ENCODE measurements around the gene UMPS. TPM values are rescaled to one million over a fixed set of nuclear protein-coding genes. Genes with fewer than 3 reads are reported as not detected.
"Not testable (repeated sequence)": the region's sequence is repeated elsewhere in the genome, so short reads cannot be mapped to it uniquely, and the experiment has no call there.

Gene UMPS
- total RNA-seq, 4 donors from 2014 or later = 13.4 to 19.9 (median 15.8) TPM

DNA sequence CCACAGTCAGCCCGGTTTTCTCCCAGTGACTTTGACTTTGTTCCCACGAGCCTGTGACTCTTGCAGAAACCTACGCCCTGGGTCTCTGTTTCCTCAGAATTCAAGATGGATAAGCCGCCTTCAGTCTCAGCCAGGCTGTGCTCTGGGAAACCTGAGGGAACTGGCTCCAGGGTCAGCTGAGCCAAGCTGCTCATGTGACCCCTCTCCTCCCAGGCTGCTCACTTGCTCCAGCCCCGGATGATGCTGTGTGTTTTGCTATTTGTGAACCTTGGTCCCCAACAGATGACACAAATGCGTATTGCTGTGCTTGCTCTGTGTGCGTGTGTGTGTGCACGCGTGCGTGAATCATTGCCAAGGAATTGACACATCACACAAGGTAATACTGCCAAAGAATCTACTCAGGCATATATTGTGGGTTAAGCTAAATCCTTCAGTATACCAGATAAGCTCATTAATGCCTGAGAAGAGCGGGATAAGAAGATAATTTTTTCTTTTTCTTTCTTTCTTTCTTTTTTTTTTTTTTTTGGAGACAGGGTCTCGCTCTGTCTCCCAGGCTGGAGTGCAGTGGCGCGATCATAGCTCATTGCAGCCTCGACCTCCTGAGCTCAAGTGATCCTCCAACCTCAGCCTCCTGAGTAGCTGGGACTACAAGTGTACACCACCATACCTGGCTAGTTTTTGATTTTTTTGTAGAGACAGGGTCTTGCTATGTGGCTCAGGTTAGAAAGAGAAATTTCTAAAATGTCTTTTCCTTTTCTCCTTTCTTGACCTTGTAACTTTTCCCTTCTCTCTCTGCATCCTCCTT lies 29.2 kb upstream of the UMPS start:
- intact Hi-C loops (cut with DNase I; ENCODE audit: low total_unique reads) = no loop called here
- TF ChIP-seq POLR2A (IDR thresholded peaks at IDR 0.05) = no peak
- TF ChIP-seq CTCF (IDR thresholded peaks at IDR 0.05) = no peak
- no peak overlapping the region for H3K4me3 ChIP-seq (ENCODE audit: low read depth, poor library complexity, severe bottlenecking)
- WGBS, 2 donors = 83 to 85% methylated on average over 15 of the region's 15 CpGs
- no peak for DNase-seq (ENCODE audit: low spot score in 2 of 2)

DNA sequence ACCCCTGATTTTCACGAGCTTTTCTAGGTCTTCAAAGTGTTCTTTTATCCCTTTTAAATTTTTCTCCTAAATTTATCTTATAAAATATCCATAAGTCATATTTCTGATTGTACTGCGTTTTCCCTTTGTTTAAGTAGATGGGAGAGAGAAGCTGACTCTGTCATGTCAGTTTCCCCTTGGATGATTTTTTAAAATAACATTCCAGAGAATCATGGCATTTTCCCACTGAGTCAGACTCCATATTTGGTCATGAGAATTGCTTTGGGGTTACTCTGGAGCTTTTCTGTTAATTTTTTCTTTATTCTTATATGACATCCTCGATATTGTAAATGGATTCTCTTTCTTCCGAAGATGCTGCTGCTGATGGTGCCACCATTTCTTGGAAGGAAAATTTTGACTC lies 28.6 kb upstream of the UMPS start:
- TF ChIP-seq POLR2A (IDR thresholded peaks at IDR 0.05) = no peak
- no peak for TF ChIP-seq CTCF (IDR thresholded peaks at IDR 0.05)
- DNase-seq (ENCODE audit: low spot score in 2 of 2) = no peak
- no peak overlapping the region for H3K4me3 ChIP-seq (ENCODE audit: low read depth, poor library complexity, severe bottlenecking)
- WGBS, 2 donors = 72 to 83% methylated on average over 4 of the region's 4 CpGs
- intact Hi-C loops (cut with DNase I; ENCODE audit: low total_unique reads) = no loop called here

- DNase-seq (ENCODE audit: low spot score in 2 of 2) = no peak
- H3K4me3 ChIP-seq (ENCODE audit: low read depth, poor library complexity, severe bottlenecking) = no peak overlapping the region
- 89 to 90% methylated on average over 7 of the region's 7 CpGs for WGBS, 2 donors
- TF ChIP-seq POLR2A (IDR thresholded peaks at IDR 0.05) (no peak), CTCF (IDR thresholded peaks at IDR 0.05) (no peak)
- intact Hi-C loops (cut with DNase I; ENCODE audit: low total_unique reads) = no loop called here
Observed at GRCh38 chr3:124702950-124703349, 27.3 kb upstream of the UMPS start.

DNA sequence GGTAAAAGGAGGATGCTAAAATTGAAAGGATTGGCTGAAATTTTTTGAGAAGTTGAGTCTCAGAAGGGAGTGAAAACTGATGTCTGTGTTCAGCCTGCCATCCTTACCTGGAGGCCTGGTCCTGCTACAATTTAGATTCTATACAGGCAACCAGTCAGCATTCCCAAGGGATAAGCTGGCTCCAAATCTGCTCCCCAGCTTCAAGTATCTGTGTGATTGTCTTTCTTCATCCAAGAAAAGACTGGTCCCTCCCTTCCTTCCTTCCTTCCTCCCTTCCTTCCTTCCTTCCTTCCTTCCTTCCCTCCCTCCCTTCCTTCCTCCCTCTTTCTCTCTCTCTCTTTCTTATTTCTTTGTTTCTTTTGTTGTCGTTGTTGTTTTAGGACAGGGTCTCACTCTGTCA lies 24.7 kb upstream of the UMPS start:
- TF ChIP-seq CTCF (IDR thresholded peaks at IDR 0.05) (no peak), POLR2A (IDR thresholded peaks at IDR 0.05) (no peak)
- 95 to 100% methylated on average over 1 of the region's 1 CpG for WGBS, 2 donors
- no peak for DNase-seq (ENCODE audit: low spot score in 2 of 2)
- H3K4me3 ChIP-seq (ENCODE audit: low read depth, poor library complexity, severe bottlenecking) = no peak overlapping the region
- intact Hi-C loops (cut with DNase I; ENCODE audit: low total_unique reads) = no loop called here

DNA sequence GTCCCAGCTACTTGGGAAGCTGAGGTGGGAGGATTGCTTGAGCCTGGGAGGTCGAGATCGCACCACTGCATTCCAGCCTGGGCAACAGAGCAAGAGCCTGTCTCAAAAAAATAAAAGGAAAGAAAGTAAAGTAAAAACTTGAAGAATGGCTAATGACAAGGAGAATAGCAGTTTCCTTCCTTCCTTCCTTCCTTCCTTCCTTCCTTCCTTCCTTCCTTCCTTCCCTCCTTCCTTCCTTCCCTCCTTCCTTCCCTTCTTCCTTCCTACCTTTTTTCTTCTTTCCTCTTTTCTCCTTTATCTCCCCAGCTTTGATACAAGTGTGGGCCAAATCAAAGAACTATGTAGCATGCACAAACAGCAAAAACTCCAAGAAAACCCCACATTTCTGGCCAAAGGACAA lies 23.0 kb upstream of the UMPS start:
- WGBS, 2 donors = 85 to 89% methylated on average over 2 of the region's 2 CpGs

DNA sequence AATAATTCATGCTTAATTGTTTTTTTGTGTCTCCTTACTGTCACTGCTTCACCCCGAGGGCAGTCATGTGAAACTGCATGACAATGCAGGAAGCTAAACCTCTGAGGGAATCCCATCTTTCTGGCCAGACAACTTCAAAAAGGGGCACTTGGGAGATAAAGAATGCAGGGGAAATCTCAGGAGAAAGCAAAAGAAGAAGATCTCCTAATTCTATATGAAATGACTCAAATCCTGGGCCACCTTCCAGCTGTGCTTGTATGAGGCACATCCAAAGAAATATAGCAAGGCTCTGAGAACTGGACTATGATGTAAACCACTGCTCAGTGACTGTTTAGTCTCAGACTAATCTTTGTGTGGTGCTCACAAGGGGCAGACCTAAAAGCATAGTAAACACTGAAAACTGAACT lies 22.6 kb upstream of the UMPS start:
- intact Hi-C loops (cut with DNase I; ENCODE audit: low total_unique reads) = no loop called here
- no peak for DNase-seq (ENCODE audit: low spot score in 2 of 2)
- TF ChIP-seq CTCF (IDR thresholded peaks at IDR 0.05) = no peak
- TF ChIP-seq POLR2A (IDR thresholded peaks at IDR 0.05) = no peak
- WGBS, 2 donors = 36 to 55% methylated on average over 1 of the region's 1 CpG
- H3K4me3 ChIP-seq (ENCODE audit: low read depth, poor library complexity, severe bottlenecking) = no peak overlapping the region

More for the DNA sequence above, 23.0 kb upstream of the UMPS start:
- H3K4me3 ChIP-seq (ENCODE audit: low read depth, poor library complexity, severe bottlenecking); DNase-seq (ENCODE audit: low spot score in 2 of 2); intact Hi-C loops (cut with DNase I; ENCODE audit: low total_unique reads): not testable (repeated sequence)
